Nephron (organoid): ENCODE measurements around the gene TSPAN18.

Experiments
- H3K27ac Mint-ChIP-seq, 3 experiments: 2 replicates each; pipeline ENCODE4 v1.8.0; 2020; ENCODE audit warnings: mixed read lengths in 3 of 3, mild to moderate bottlenecking in 2 of 3, moderate library complexity in 1 of 3
- H3K27me3 Mint-ChIP-seq: 2 replicates; pipeline ENCODE4 v1.8.0; 2021; ENCODE audit warnings: low read depth, mild to moderate bottlenecking, moderate library complexity, mixed read lengths
- H3K36me3 Mint-ChIP-seq: 2 replicates; pipeline ENCODE4 v1.8.0; 2020; ENCODE audit warnings: low read depth, mixed read lengths
- H3K4me1 Mint-ChIP-seq: 2 replicates; pipeline ENCODE4 v1.8.0; 2020; ENCODE audit warnings: mixed read lengths
- H3K4me3 Mint-ChIP-seq, 3 experiments: 2 replicates each; pipeline ENCODE4 v1.8.0; 2020; ENCODE audit warnings: mild to moderate bottlenecking in 3 of 3, mixed read lengths in 3 of 3, moderate library complexity in 2 of 3
- H3K9me3 Mint-ChIP-seq: 2 replicates; pipeline ENCODE4 v1.8.0; 2020; ENCODE audit warnings: mixed read lengths
- CTCF ChIP-seq, 3 experiments: fragments of 200-600 bp; sonication (generic); IDR thresholded peaks; one replicate each; pipeline ENCODE4 v1.5.0; 2021; ENCODE audit warnings: antibody characterized with exemption in 3 of 3; ENCODE audit not compliant: unreplicated experiment in 3 of 3

Gene TSPAN18

GRCh38 chr11:44793350-44794090 lies 66.8 kb downstream of the TSPAN18 start:
- peak overlapping the region in 1 of 3 experiments; percentile 2 for H3K4me3 Mint-ChIP-seq
- H3K27me3 Mint-ChIP-seq = peaks cover 11% of the 10 kb centered on the region
- no peaks in the 10 kb centered on the region for H3K36me3 Mint-ChIP-seq
- no peaks in the 10 kb centered on the region for H3K9me3 Mint-ChIP-seq
- peaks cover 48% of the 10 kb centered on the region for H3K4me1 Mint-ChIP-seq
- H3K27ac Mint-ChIP-seq = peak overlapping the region; percentile 61 to 81 (median 63)
- TF ChIP-seq CTCF (IDR thresholded peaks at IDR 0.05; ENCODE audit: unreplicated experiment in 3 of 3) = no peak

- no peaks in the 10 kb centered on the region for H3K36me3 Mint-ChIP-seq
- no peak overlapping the region for H3K4me3 Mint-ChIP-seq
- TF ChIP-seq CTCF (IDR thresholded peaks at IDR 0.05; ENCODE audit: unreplicated experiment in 3 of 3) = no peak
- H3K4me1 Mint-ChIP-seq = peaks cover 42% of the 10 kb centered on the region
- peaks cover 7% of the 10 kb centered on the region for H3K27me3 Mint-ChIP-seq
- no peaks in the 10 kb centered on the region for H3K9me3 Mint-ChIP-seq
- H3K27ac Mint-ChIP-seq = peak overlapping the region in 2 of 3 experiments; percentile 52 to 58
Measured at GRCh38 chr11:44795803-44796535, 69.2 kb downstream of the TSPAN18 start.

- H3K27ac Mint-ChIP-seq = peak overlapping the region; percentile 19 to 80 (median 72)
- H3K27me3 Mint-ChIP-seq = peaks cover 7% of the 10 kb centered on the region
- H3K4me3 Mint-ChIP-seq = no peak overlapping the region
- no peak for TF ChIP-seq CTCF (IDR thresholded peaks at IDR 0.05; ENCODE audit: unreplicated experiment in 3 of 3)
- H3K4me1 Mint-ChIP-seq = peaks cover 50% of the 10 kb centered on the region
- no peaks in the 10 kb centered on the region for H3K9me3 Mint-ChIP-seq
- no peaks in the 10 kb centered on the region for H3K36me3 Mint-ChIP-seq
Measured at GRCh38 chr11:44797051-44797450, 70.3 kb downstream of the TSPAN18 start.

- H3K4me3 Mint-ChIP-seq = no peak overlapping the region
- no peak for TF ChIP-seq CTCF (IDR thresholded peaks at IDR 0.05; ENCODE audit: unreplicated experiment in 3 of 3)
- no peaks in the 10 kb centered on the region for H3K9me3 Mint-ChIP-seq
- peak overlapping the region; percentile 82 to 97 (median 97) for H3K27ac Mint-ChIP-seq
- peaks cover 53% of the 10 kb centered on the region for H3K4me1 Mint-ChIP-seq
- no peaks in the 10 kb centered on the region for H3K36me3 Mint-ChIP-seq
- no peaks in the 10 kb centered on the region for H3K27me3 Mint-ChIP-seq
Measured at GRCh38 chr11:44797886-44798606, 71.3 kb downstream of the TSPAN18 start.

DNA sequence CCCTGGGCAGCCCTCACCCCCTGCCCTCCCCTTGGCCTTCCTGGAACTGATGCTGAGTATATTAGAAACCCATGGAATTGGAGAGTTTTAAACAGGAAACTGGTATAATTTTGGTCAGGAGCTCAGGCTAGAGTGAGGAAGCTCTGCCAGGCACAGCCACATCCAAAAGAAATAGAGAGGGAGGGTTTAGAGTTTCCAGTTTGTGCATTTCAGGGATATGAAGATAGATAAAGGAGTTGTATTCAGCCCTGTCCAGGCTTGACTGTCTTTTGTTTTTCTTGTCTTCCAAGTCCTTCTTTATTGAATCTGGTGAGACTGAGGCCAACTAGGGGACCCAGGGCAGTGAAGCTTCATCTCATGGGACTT lies 71.8 kb downstream of the TSPAN18 start:
- H3K36me3 Mint-ChIP-seq = no peaks in the 10 kb centered on the region
- peaks cover 54% of the 10 kb centered on the region for H3K4me1 Mint-ChIP-seq
- H3K27ac Mint-ChIP-seq = peak overlapping the region; percentile 82 to 97 (median 97)
- H3K27me3 Mint-ChIP-seq = no peaks in the 10 kb centered on the region
- TF ChIP-seq CTCF (IDR thresholded peaks at IDR 0.05; ENCODE audit: unreplicated experiment in 3 of 3) = no peak
- H3K4me3 Mint-ChIP-seq = peak overlapping the region in 1 of 3 experiments; percentile 36
- no peaks in the 10 kb centered on the region for H3K9me3 Mint-ChIP-seq
